GM20431 (cell line): ENCODE results near the gene SLC7A11.

Experiments used
- in situ Hi-C: fragments of 300-500 bp; cut with MseI, MboI; formaldehyde crosslinking; loops from one replicate; pipeline ENCODE4 v1.15.0; 2020; ENCODE audit warnings: low sequenced_read_pairs; ENCODE audit not compliant: unreplicated experiment

The SLC7A11 gene

DNA sequence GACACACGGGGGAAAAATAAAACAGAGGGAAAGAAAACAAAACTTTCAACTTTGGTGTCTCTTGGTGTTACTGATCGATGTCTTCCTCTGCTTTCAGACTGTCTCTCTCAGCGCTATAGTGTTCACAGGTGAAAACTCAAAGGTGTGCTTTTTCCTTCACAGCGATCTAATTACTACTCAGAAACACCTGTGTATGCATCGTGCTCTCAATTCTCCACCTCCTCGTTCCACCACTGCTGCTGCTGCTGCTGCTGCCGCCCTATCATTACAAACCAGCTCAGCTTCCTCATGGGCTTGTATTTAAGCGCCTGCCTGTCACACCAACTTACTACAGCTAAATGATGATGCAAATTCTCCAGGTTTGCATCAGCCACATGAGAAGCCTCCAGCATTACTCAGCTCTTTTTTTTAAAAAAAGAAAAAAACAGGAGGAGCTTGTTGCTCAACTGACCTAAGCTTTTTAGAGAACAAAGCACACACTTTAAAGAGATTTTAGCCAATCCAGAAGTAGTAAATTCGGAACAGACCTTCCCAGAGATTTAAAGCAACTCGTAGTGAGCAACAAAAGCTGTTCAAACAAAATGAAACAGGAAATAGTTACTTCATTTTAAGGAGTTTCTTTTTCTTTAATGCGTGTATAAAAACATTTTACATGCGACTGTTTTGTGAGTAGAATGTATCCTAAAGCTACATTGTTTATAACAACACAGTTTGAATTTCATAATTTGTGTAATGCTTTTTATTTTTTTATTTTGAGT is at the start of gene SLC7A11:
Gene SLC7A11, minus strand, starts transcription at position 274 of the 758 bp plus-strand sequence. CDS start 280 bp downstream, outside the sequence.
- in situ Hi-C loops = no loop called here

DNA sequence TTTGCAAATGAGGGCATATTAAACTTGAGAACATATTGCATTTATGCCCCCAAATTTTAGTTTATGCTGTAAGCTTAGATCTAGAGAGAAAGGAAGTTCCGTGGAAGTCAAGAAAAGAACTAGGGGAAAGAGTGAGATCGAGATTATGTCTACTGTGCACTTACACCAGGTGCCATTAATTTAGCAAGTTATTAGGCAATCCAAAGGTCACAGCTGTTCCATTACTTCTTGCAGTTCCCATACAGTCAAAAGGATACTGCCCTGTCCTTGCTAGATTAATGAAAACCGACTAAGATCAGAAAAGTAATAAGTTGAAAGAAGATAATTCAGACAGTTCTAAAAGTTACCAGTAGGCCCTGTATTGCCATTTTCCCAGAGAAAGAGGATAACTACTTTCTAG is 49.3 kb upstream of the SLC7A11 start:
- in situ Hi-C loops = no loop called here

DNA sequence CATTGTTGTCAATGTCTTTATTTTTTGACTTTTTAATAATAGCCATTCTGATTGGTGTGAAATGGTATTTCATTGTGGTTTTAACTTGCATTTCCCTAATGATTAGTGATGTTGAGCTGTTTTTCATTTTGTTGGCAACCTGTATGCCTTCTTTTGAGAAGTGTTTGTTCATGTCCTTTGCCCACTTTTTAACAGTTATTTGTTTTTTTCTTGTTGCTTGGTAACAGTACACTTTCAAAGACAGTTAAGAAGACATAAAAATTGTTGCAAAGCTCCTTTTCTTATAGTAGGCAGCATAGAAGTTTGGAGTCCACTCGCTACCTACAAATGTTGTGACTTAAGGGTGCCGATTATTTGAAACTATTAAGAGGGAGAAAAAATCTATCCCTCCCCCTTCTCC is 48.7 kb upstream of the SLC7A11 start:
- in situ Hi-C loops = no loop called here

DNA sequence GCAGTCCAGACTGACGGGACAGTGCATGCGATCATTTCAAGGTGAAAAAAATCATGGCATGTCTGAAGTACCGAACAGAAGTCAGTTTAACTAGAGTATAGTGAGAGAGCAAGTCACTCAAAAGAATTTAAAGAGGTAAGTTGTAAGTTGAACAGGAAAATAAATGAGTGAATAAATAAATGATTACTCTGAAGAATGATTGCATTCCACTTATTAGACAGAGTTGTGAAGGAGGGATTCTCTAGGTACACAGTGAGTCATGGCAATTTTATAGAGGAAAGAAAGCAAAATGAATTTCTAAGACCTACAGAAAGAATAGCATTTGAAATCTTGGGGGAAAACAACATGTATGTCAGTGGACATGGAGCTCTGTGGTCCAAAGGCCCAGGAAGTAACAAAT is 37.1 kb upstream of the SLC7A11 start:
- in situ Hi-C loops = no loop called here

DNA sequence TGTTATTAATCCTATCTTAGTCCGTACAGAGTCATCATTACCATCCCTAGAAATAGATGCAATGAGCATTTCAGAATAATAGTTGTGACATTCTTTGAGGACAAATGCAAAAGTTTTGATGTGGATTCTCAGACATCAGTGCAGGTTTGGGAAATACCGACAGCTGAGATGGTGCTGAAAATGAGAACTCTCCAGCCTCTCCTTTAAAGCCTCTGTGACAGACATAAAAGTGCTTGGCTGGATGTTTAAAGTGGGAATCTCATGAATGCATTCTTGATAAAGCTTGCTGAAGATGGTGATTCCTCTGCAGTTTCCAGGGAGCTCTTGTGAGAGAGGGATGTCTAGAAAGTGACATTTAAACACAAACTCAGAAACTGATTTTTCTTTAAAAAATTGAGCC is 35.0 kb upstream of the SLC7A11 start:
- in situ Hi-C loops = no loop called here

DNA sequence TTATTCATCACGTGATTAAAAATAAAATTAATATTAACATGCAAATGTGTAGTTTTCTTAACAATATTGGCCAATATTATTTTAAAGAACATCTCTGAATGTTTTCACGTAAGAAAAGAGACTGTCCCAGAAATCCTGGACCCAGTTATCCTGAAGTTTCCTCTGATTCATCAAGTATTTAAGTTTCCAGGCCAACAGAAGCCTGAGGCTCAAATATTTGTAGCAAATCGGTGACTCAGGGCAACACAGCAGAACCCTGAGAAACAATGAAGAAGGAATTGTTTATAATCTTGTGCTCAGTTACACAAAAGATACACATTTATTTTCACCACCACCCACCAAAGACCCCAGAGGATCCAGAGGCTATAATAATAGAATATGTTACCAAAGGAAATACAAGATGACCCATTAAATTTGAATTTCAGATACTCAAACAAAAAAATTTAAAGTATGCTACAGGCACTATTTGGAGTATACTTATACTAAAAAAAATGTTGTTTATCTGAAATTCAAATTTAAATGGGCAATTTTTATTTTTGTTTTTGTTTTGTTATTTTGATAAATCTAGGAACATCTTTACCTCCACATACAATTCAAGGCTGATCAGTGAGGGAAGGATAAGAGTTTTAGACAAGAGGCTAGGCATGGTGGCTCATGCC is 33.9 kb upstream of the SLC7A11 start:
- in situ Hi-C loops = no loop called here

DNA sequence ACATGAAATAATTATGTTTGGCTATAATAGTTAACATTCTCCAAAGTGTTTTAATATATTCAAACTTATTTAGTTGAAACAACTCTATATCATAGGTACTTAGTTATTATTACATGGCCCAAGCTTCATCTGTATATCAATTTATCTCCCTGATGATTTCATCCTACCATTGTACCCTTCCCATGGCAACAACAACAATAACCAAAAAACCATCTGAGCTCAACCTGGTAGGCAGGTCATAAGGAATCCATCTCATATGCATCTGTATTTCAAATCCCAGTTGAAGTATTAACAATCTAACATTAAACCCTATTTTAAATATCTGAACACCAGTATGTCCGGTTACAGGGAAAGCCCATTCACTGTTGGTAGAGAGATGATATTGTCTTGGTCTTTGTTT is 33.1 kb upstream of the SLC7A11 start:
- in situ Hi-C loops = no loop called here

DNA sequence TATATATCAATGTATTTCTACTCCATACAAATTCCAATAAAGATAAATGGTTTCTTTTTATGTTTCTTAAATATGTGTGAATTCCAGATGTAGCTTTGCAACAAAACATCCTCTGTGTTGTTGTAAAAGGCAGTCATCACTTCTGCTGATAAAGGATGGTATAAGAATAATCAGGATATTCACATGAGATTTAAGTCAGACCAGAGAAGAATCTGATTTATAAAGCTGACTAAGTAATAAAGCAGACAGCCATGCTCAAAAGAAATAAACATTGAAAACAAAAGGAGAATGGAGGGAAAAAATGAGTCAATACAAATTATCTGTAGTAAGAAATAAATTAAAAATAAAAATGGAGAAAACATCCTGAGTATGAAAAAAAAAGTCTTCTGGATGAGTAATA is 27.0 kb upstream of the SLC7A11 start:
- in situ Hi-C loops = no loop called here

DNA sequence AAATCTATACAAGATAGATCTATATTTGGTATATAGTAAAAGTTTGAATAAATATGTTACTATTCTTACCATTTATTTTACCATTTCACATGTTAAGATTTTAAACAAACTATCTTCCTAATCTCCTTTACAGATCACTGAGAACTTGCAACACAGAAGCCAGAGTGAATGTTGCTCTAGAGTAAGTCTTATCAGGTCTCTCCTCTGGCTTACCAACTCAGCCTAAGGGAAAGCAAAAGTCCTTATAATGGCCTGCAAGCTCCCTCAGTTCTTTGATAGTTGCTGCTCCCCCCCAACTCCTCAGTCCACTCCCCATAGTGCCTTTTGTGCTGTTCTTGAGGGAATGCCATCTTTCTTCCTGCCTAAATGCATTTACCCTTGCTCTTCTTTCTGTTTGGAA is 25.7 kb upstream of the SLC7A11 start:
- in situ Hi-C loops = no loop called here

DNA sequence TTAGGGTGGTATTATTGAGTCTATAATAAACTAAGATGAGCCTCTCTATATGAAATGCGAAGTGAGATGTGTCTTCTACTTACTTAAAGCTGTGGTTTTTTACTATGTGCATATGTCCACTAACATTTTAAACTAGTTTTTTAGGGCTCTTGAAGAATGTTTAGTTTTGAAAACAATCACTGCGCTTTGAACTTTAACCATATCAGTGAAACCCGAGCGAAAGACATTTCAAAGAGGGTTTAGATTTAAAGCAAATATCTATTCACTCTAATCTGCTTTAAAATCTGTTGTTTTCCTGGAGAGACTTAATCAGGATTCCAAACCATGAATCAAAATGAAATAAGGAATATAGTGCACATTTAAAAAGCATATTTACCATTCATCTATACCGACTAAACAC is 24.8 kb upstream of the SLC7A11 start:
- in situ Hi-C loops = no loop called here

DNA sequence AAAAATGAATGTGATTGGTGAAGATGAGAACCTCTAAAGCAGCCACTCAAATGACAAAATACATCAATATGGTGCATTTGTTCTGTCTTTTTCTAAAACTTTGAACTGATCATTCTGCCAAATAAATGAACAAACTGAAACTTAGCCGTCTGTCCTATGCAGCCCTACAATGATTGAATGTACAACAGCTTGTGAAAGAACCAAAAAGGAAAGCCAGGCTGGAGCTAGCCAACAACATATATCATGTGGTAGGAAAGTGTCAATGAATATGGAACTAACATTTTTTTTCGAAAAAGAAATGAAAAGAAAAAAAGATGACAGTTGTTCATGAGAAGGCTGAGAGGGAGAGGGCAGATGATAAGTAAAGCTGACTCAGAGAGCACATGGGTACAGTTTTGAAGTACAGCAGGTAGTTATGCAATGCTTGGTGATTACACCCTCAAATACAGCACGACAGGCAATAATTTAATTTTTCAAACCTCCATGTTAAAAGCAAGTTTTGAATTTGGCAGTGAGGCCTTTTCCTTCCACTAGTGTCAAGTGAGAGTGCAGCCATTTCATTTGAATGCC is 21.2 kb upstream of the SLC7A11 start:
- in situ Hi-C loops = no loop called here

DNA sequence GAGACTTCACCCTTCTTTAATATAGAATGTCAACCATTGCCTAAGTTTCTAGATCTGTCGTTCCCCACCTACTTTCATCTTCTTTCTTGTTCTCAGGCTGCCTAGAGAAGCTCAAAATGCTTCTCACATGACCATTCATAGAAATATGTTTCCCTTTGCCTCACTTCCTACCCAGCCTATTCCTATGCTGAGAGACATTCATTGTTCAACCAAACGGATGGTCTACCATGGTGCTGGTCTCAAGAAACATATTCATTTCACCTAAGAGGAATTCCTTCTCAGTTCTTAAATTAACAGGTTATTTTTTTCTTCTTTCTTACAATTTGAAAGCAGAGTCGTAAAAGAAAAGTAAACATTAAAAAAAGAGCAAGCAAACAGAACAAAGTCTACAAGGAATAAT is 20.3 kb upstream of the SLC7A11 start:
- in situ Hi-C loops = no loop called here

DNA sequence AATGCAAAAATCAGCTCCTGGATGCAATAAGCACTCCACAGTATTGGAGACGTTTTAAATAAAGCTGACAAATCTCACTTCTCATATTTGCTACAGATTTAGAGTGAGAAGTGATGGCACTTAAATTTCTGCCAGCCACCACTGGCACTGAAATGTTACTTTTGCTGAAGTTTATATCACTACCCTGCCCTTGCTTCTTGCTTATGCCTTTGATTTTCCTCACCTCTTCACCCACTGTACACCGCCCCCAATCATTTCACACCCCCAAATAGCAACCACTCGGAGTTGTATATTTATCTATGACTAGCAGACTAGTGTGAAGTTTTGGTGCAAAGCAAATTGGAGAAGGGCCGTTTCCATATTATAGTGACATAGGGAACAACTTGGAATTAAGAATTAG is 19.9 kb upstream of the SLC7A11 start:
- in situ Hi-C loops = no loop called here

DNA sequence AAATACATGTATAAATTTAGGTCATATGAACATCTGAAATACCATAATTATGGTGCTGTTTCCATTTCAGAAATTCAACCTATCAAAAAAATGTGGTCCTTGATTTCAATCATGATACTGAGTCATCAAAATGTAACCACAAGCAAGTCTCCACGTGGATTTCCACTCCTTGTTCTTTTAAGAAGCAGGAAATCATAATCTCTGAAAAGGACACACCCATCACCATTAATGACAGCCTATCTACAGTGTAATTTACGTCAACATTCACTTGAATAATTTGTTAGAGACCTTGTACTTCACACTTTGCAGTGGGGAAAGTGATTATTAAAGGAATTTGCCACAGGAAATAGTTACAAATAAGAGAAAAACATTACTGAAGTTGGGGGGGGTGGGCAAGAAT is 17.7 kb upstream of the SLC7A11 start:
- in situ Hi-C loops = no loop called here

DNA sequence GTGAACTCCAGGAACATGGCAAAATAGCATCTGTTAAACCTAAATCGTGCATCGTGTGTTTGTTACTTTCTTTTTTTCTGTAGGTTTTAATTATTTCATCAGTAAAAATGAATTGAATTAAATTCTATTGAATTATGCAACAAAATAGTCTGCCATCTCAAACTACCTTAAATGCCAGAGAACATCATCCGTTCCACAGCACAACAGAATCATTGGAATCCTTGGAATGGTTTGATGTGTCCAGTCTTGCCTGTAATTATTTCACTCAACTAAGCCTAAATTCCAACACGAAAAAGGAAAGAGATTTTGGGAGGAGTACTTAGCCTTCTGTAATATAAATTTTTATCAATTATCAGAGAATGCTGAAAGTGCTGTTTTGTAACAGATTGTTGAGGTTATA is 17.1 kb upstream of the SLC7A11 start:
- in situ Hi-C loops = no loop called here

DNA sequence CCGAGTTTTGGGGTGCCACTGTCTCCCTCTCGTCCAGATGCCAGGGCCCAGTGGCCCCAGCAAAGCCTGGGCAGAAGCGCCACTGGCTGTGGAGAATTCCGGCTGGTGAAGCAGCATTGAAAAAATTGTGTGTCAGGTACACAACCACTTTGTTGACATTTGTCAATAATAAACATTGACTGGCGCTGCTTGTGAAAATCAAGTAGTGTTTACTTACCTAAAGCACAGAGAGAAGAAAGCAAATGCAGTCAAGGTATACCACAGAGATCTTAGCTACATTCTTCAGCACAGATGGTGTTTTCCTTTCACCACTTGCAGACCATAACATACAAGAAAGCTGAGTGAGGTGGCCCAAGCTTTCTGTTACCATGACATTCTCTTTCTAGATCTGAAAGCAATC is 14.5 kb upstream of the SLC7A11 start:
- in situ Hi-C loops = no loop called here

DNA sequence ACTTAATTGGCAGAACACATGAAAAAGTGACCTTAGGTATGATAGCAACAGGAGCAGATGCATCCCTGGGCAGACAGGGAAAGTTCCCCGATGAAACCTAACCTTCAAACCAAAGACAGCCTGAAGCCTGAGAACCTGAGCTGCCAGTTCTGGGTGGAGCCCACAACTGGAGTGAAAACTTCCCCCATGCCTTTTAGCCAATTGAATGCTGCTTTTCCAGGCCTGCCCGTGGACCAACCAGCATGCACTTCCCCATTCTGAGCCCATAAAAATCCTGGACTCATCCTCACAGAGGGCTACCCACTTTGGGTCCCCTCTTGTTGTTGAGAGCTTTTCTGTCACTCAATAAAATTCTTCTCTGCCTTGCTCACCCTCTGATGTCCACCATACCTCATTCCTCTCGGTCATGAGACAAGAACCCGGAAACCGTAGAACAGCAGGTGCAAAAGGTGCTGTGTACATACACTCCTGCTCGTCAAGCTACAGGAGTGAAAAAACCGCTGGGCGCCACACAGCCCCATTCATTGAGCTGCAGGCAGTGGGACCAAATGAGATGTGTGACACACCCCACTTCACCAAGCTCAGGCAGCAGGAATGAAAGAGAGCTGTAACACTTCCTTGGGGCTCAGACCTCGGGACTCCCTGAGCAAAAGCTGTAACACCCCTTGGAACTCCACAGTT is 13.9 kb upstream of the SLC7A11 start:
- in situ Hi-C loops = no loop called here

DNA sequence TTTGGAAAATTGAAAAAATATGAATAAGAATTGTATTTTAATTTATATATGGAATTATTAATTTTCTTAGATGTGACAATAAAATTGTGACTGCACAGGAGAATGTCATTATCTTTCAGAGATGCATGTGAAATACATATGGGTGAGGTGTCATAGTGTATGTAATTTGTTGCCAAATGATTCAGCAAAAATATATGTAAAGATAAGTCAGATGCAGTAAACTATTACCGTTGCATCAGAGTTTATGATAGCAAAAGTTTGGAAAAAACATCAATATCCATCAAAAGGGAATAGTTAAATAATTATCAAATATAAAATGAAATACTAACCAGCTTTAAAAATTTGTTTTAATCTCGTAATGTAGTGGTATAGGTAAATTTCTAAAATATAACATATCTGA is 10.4 kb upstream of the SLC7A11 start:
- in situ Hi-C loops = no loop called here

DNA sequence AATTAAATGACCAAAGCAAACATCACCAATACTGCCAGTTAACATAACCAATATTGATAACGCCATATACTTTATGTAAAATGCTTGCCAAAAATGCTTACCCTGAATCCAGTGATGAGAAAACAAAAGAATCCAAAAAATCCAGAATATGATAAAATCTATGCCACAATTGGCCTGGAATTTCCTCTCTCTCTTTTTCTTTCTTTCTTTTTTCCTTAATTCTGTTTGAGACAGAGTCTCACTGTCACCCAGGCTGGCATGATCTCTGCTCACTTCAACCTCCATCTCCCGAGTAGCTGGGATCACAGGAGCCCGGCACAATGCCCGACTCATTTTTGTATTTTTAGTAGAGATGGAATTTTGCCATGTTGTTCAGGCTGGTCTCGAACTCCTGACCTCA is 9.8 kb upstream of the SLC7A11 start:
- in situ Hi-C loops = no loop called here

DNA sequence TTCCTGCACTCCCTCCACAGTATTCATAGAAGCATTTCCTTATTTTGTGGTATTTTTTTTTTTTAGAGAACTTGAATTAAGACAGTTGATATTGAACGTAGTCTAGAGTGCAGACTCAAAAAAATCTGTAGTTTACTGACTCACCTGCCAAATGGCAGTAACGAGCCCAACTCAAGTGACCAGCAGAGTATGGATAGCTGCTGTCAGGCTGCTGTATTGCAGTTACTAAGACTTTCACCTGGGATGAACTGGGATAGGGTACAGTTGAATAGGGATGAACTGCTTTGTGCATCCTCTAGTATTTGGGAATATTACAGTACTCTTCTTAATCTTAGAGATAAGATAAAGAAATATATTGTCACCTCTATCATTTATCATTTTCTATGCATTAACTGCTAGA is 7.0 kb upstream of the SLC7A11 start:
- in situ Hi-C loops = no loop called here

DNA sequence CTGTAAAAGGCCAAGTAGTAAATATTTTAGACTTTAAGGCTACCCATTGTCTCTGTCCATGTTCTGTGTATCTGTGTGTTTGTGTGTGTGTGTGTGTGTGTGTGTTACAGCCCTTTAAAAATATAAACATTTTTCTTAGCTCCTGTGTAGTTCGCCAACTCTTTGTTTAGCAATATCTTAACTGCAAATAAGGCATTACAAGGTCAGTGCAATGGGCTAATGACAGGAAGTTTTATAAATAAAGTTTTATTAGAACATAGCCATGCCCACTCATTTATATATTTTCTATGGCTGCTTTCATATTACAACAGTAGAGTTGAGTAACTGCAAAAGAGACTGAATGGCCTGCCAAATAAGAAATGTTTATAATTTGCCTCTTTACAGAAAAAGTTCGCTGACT is 5.9 kb upstream of the SLC7A11 start:
- in situ Hi-C loops = no loop called here
